IMR-90 (cell line): Measurements from ENCODE around the gene DCLRE1A. TPM values are rescaled to one million over a fixed set of nuclear protein-coding genes. Genes with fewer than 3 reads are reported as not detected.

Experiments
- ATAC-seq: fragments of 200-7000 bp; cut with Tn5 transposase; 2 replicates; pipeline ENCODE4 v1.9.1; 2020; ENCODE audit warnings: low read depth, mild to moderate bottlenecking, moderate library complexity
- Bru-seq: library from RNA; stranded (reverse); fragments of 400-500 nt; gene quantifications from one replicate; lab custom pipeline; 2021; lab: Mats Ljungman, UMichigan
- BruChase-seq, 2 experiments: library from RNA; stranded (reverse); fragments of 400-500 nt; gene quantifications; one replicate each; lab custom pipeline; 2021; lab: Mats Ljungman, UMichigan
- BruUV-seq: library from RNA; stranded (reverse); fragments of 400-500 nt; replicated peaks from 2 replicates; lab custom pipeline; 2021; lab: Mats Ljungman, UMichigan
- CTCF ChIA-PET: fragments of 300-600 bp; formaldehyde crosslinking; extraction: SDS; loops from one replicate; lab custom pipeline; 2021; ENCODE audit warnings: antibody characterized with exemption; lab: Yijun Ruan, JAX
- POLR2A ChIA-PET: fragments of 300-600 bp; sonication (Branson Sonifier 250); formaldehyde crosslinking; loops from one replicate; lab custom pipeline; 2022; ENCODE audit warnings: antibody characterized with exemption; ENCODE audit not compliant: unreplicated experiment; lab: Charles Lee
- DNase-seq: peaks from one replicate; pipeline ENCODE4 v3.0.0; 2013
- H2AFZ ChIP-seq: replicated peaks from 2 replicates; pipeline ENCODE3; 2013; ENCODE audit warnings: low read length, mild to moderate bottlenecking; ENCODE audit not compliant: poor library complexity
- H2AK5ac ChIP-seq: 2 replicates; pipeline ENCODE4 v1.6.1; 2013; ENCODE audit warnings: low read depth, low read length, inconsistent platforms
- H2AK9ac ChIP-seq: replicated peaks from 2 replicates; pipeline ENCODE3; 2013; ENCODE audit warnings: mild to moderate bottlenecking, low read depth, low read length, moderate library complexity; ENCODE audit not compliant: poor library complexity
- H2BK120ac ChIP-seq: 2 replicates; pipeline ENCODE4 v1.6.1; 2013; ENCODE audit warnings: low read depth, low read length, inconsistent platforms
- H2BK15ac ChIP-seq: 3 replicates; pipeline ENCODE4 v1.6.1; 2013; ENCODE audit warnings: low read depth, low read length, inconsistent platforms
- H2BK20ac ChIP-seq: 2 replicates; pipeline ENCODE4 v1.6.1; 2013; ENCODE audit warnings: low read depth, mild to moderate bottlenecking, inconsistent platforms, low read length, moderate library complexity
- H2BK5ac ChIP-seq: 2 replicates; pipeline ENCODE4 v1.6.1; 2013; ENCODE audit warnings: mild to moderate bottlenecking, low read depth, low read length, inconsistent platforms; ENCODE audit not compliant: poor library complexity, severe bottlenecking
- H3K14ac ChIP-seq: replicated peaks from 2 replicates; pipeline ENCODE4 v1.6.1; 2013; ENCODE audit warnings: low read depth, low read length, inconsistent platforms
- H3K18ac ChIP-seq: 2 replicates; pipeline ENCODE4 v1.6.1; 2013; ENCODE audit warnings: low read depth, low read length, control low read depth
- H3K23ac ChIP-seq: 2 replicates; pipeline ENCODE4 v1.6.1; 2013; ENCODE audit warnings: low read depth, low read length, inconsistent platforms
- H3K27ac ChIP-seq: 2 replicates; pipeline ENCODE4 v1.5.1; 2013; ENCODE audit warnings: mild to moderate bottlenecking, control low read depth, low read length; ENCODE audit not compliant: insufficient read depth
- H3K27me3 ChIP-seq: 2 replicates; pipeline ENCODE4 v1.6.1; 2013; ENCODE audit warnings: low read length; ENCODE audit not compliant: control insufficient read depth, insufficient read depth
- H3K36me3 ChIP-seq: 2 replicates; pipeline ENCODE4 v1.6.1; 2013; ENCODE audit warnings: low read length, mixed read lengths; ENCODE audit not compliant: control insufficient read depth, insufficient read depth
- H3K4ac ChIP-seq: 2 replicates; pipeline ENCODE4 v1.6.1; 2013; ENCODE audit warnings: low read depth, low read length, inconsistent platforms
- H3K4me1 ChIP-seq: 2 replicates; pipeline ENCODE4 v1.6.1; 2013; ENCODE audit warnings: low read length, mixed read lengths; ENCODE audit not compliant: control insufficient read depth, insufficient read depth
- H3K4me2 ChIP-seq: 2 replicates; pipeline ENCODE4 v1.6.1; 2013; ENCODE audit warnings: low read depth, mild to moderate bottlenecking, control low read depth, low read length, moderate library complexity
- H3K4me3 ChIP-seq: 2 replicates; pipeline ENCODE4 v1.5.1; 2013; ENCODE audit warnings: low read depth, mild to moderate bottlenecking, control low read depth, low read length, moderate library complexity; ENCODE audit not compliant: insufficient read depth
- H3K56ac ChIP-seq: 2 replicates; pipeline ENCODE4 v1.6.1; 2013; ENCODE audit warnings: low read length, inconsistent platforms; ENCODE audit not compliant: insufficient read depth; ENCODE audit errors: extremely low read depth
- H3K79me1 ChIP-seq, 2 experiments: 2 replicates each; pipeline ENCODE4 v1.6.1; 2013; ENCODE audit warnings: low read length in 2 of 2, inconsistent platforms in 1 of 2, low read depth in 1 of 2
- H3K9ac ChIP-seq: 2 replicates; pipeline ENCODE4 v1.6.1; 2013; ENCODE audit warnings: low read depth, low read length, control low read depth
- H3K9me1 ChIP-seq: 2 replicates; pipeline ENCODE4 v1.6.1; 2013; ENCODE audit warnings: low read length, inconsistent platforms; ENCODE audit not compliant: insufficient read depth
- H3K9me3 ChIP-seq: 2 replicates; pipeline ENCODE4 v1.6.1; 2013; ENCODE audit warnings: low read length; ENCODE audit not compliant: control insufficient read depth, insufficient read depth
- H4K20me1 ChIP-seq: 2 replicates; pipeline ENCODE4 v1.6.1; 2013; ENCODE audit warnings: low read length, inconsistent platforms; ENCODE audit not compliant: insufficient read depth
- H4K5ac ChIP-seq: 2 replicates; pipeline ENCODE4 v1.6.1; 2013; ENCODE audit warnings: mild to moderate bottlenecking, low read depth, low read length, control low read depth
- H4K8ac ChIP-seq, 2 experiments: 2 replicates each; pipeline ENCODE4 v1.6.1; 2013; ENCODE audit warnings: low read depth in 2 of 2, low read length in 2 of 2, control low read depth in 1 of 2, inconsistent platforms in 1 of 2
- H4K91ac ChIP-seq: 2 replicates; pipeline ENCODE4 v1.6.1; 2013; ENCODE audit warnings: low read depth, low read length, inconsistent platforms; ENCODE audit not compliant: insufficient read depth
- BHLHE40 ChIP-seq: fragments of 150-350 bp; IDR thresholded peaks from 2 replicates; pipeline ENCODE4 v1.6.1; 2016; ENCODE audit warnings: mild to moderate bottlenecking, low read depth, low read length
- MAFK ChIP-seq: IDR thresholded peaks from 2 replicates; pipeline ENCODE4 v1.6.1; 2012; ENCODE audit warnings: low read depth, low read length, improper control_type of control experiment
- MAZ ChIP-seq: IDR thresholded peaks from 2 replicates; pipeline ENCODE4 v1.6.1; 2012; ENCODE audit warnings: low read depth, mild to moderate bottlenecking, low read length, improper control_type of control experiment, moderate library complexity, borderline replicate concordance
- WGBS, 2 experiments: methylation state at CpG; one replicate each; pipeline versions ENCODE4 v1.1.5 to v1.1.7; 2013; ENCODE audit warnings: missing lambda C conversion rate in 2 of 2; ENCODE audit not compliant: insufficient read length in 1 of 2; ENCODE audit errors: extremely low coverage in 2 of 2; 5-methylcytosine and 5-hydroxymethylcytosine counted together
- dilution Hi-C: fragments of 300-500 bp; cut with HindIII; formaldehyde crosslinking; loops from one replicate; pipeline ENCODE4 v1.14.3; 2018; ENCODE audit warnings: low sequenced_read_pairs; ENCODE audit not compliant: unreplicated experiment
- in situ Hi-C: fragments of 300-500 bp; cut with MboI; formaldehyde crosslinking; loops from 3 replicates; pipeline ENCODE4 v1.14.3; 2019; ENCODE audit warnings: low sequenced_read_pairs, inconsistent platforms, mixed read lengths
- intact Hi-C: fragments of 100-400 bp; cut with micrococcal nuclease; formaldehyde crosslinking; loops from 2 replicates; pipeline ENCODE4 v1.10.0; 2022
- long read RNA-seq: library from polyadenylated mRNA; unstranded; transcript quantifications from one replicate; pipeline ENCODE4 v2.0.0, GENCODE V29; 2021; ENCODE audit not compliant: unreplicated experiment
- polyA plus RNA-seq, 3 experiments: library from polyadenylated mRNA; depleted of rRNA; stranded (reverse); fragments of >200 nt; gene quantifications; 2 replicates each; pipeline ENCODE4 v1.2.3, GENCODE V29; 2012; ENCODE audit warnings: low replicate concordance in 1 of 3
- total RNA-seq: library from RNA; depleted of rRNA; stranded (reverse); fragments of >200 nt; gene quantifications from 2 replicates; pipeline ENCODE4 v1.2.3, GENCODE V29; 2012; rRNA removed

Gene DCLRE1A
- 6.3 and 7.8 TPM in 2 replicates for total RNA-seq
- polyA plus RNA-seq (2012; rRNA removed) = 2.6 and 3.1 TPM in 2 replicates
- 0.52 and 0.56 TPM in 2 replicates for polyA plus RNA-seq (2012; cell fraction: cytosol; rRNA removed)
- polyA plus RNA-seq (2012; cell fraction: nucleus; rRNA removed; ENCODE audit: low replicate concordance) = 0.28 and 2.4 TPM in 2 replicates
- Bru-seq, nascent RNA = percentile 41 among the genes with signal in this experiment
- percentile 39 among the genes with signal in this experiment for BruChase-seq, experiment 1, labeled RNA remaining after a 6-hour chase
- BruChase-seq, experiment 2, labeled RNA remaining after a 2-hour chase = percentile 48 among the genes with signal in this experiment
- long read RNA-seq, full-length matches to known transcripts = 10 of 13 reads
- long read RNA-seq, partial matches to known transcripts = 3 of 13 reads
- long read RNA-seq, other reads (novel, unspliced or antisense) = 0 of 13 reads

DNA sequence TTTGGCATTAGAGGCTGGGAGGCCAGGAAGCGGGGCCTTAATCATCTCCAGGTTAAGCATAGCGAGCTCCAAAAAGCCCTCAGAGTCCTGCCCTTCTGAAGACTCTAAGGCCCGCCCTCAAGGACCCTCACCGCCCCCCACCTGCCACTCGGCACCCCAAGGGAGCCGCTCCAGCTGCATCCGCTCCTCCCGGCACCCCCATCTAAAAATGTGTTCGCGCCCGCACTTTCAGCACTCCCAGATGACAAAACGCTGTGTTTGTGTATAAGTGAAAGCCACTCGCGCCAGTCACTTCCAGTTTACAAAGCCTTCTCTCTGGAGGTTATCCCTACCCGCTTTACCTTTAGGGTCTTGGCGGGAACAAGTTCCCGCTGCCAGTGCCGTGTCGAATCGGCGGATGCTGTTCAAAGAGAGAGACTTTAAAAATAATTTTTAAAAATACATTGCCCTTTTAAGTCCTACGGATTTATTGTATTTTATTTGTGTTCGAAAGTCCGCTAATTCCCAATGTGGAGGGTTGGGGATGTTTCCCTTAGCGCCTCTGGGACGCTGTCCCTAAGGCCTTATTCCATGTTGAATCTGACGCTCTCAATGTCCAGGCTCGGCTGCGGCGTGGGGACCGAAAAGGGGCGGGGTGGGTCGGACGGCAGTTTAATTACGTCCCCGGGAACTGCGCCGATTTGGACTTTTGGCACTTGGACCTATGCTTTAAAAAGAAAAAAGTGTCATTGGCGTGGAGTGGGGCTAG lies at the start of gene DCLRE1A, which contains the start of gene NHLRC2:
Gene DCLRE1A (minus strand): TSS at position 70 of the 748 bp plus-strand sequence. CDS start 900 bp downstream, outside the sequence.
Gene NHLRC2 (plus strand): TSS at position 649 of the 748 bp plus-strand sequence. CDS start 212 bp downstream, outside the sequence.
- Histone ChIP-seq H3K79me1 (peaks cover 13 to 23% of the 10 kb centered on the region in 2 experiments), H4K8ac (peak within 1 kb of the TSS; percentile 99), H3K56ac (peak within 1 kb of the TSS; percentile 98), H3K4me2 (peak within 1 kb of the TSS; percentile 95), H2AK9ac (peak within 1 kb of the TSS; percentile 97), H3K4me1 (peaks cover 2% of the 10 kb centered on the region; the same call in 1 of the 2 replicates), H3K36me3 (no peaks in the 10 kb centered on the region), H3K23ac (peak within 1 kb of the TSS; percentile 99), H2BK15ac (peak within 1 kb of the TSS; percentile 98; the same call in 2 of the 3 replicates), H2BK120ac (peak within 1 kb of the TSS; percentile 97), H4K20me1 (no peaks in the 10 kb centered on the region), H3K9ac (peak within 1 kb of the TSS; percentile 98), H3K9me1 (no peaks in the 10 kb centered on the region), H3K27me3 (no peaks in the 10 kb centered on the region), H3K4ac (peak within 1 kb of the TSS; percentile 99), H4K5ac (peak within 1 kb of the TSS; percentile 91), H3K27ac (peak within 1 kb of the TSS; percentile 91), H4K91ac (peak within 1 kb of the TSS; percentile 98), H3K4me3 (peak within 1 kb of the TSS; percentile 92), H2AFZ (peak within 1 kb of the TSS; percentile 100), H3K9me3 (no peaks in the 10 kb centered on the region), H2BK5ac (peak within 1 kb of the TSS; percentile 89), H3K18ac (peak within 1 kb of the TSS; percentile 91), H2AK5ac (peak within 1 kb of the TSS; percentile 70; the same call in 1 of the 2 replicates), H3K14ac (peak within 1 kb of the TSS; percentile 96), H2BK20ac (peak within 1 kb of the TSS; percentile 89)
- TF ChIP-seq MAFK (no peak), BHLHE40 (0 out of 2 replicates have a peak, but pooled peaks have one; percentile 10), MAZ (peak; percentile 65; the same call in 1 of the 2 replicates)
- BruUV-seq = no TSS peak
- intact Hi-C loops = loop anchor here (1.0 to 2.0 kb wide), 2 partner anchors 55 to 145 kb away; no protein-coding TSS in a partner anchor
- ATAC-seq (peak; percentile 87), DNase-seq (peak; percentile 75)
- dilution Hi-C loops = no loop called here
- in situ Hi-C loops = no loop called here
- ChIA-PET POLR2A (no interaction called here), CTCF (no interaction called here)
- 0% methylated on average over 7 of the region's 39 CpGs; no CpG with 5 or more reads in 1 of the 2 experiments for WGBS, 2 experiments
